IPS DF 4.7 (cell line): ENCODE measurements around the gene YWHAE.
"Not testable (repeated sequence)": the region's sequence is repeated elsewhere in the genome, so short reads cannot be mapped to it uniquely, and the experiment has no call there.

ENCODE experiments used
- DNase-seq: peaks from one replicate; pipeline ENCODE4 v3.0.0-alpha.2; 2013; ENCODE audit warnings: low spot score; ENCODE audit errors: extremely low read depth

Gene YWHAE

GRCh38 chr17:1374431-1375177, 25.4 kb downstream of the YWHAE start:
- no peak for DNase-seq

GRCh38 chr17:1373707-1374237, 26.2 kb downstream of the YWHAE start:
- no peak for DNase-seq

- DNase-seq: no peak
Measured at GRCh38 chr17:1372618-1373017, 27.4 kb downstream of the YWHAE start.

GRCh38 chr17:1371893-1372590, 28.0 kb downstream of the YWHAE start:
- DNase-seq: no peak

GRCh38 chr17:1368588-1368987, 31.4 kb downstream of the YWHAE start:
- no peak for DNase-seq

GRCh38 chr17:1367351-1367745, 32.7 kb downstream of the YWHAE start:
- DNase-seq: no peak

- DNase-seq: no peak
Measured at GRCh38 chr17:1366234-1366633, 33.8 kb downstream of the YWHAE start.

- peak; percentile 22 for DNase-seq
Measured at GRCh38 chr17:1365445-1366039, 34.5 kb downstream of the YWHAE start.

- no peak for DNase-seq
Measured at GRCh38 chr17:1362964-1363363, 37.1 kb downstream of the YWHAE start.

GRCh38 chr17:1362065-1362848, 37.8 kb downstream of the YWHAE start:
- no peak for DNase-seq

GRCh38 chr17:1360975-1361374, 39.0 kb downstream of the YWHAE start:
- no peak for DNase-seq

- DNase-seq: not testable (repeated sequence)
Measured at GRCh38 chr17:1360315-1360714, 39.7 kb downstream of the YWHAE start.

GRCh38 chr17:1354030-1354429, 46.0 kb downstream of the YWHAE start:
- DNase-seq: no peak

GRCh38 chr17:1352530-1352929, 47.5 kb downstream of the YWHAE start:
- DNase-seq: not testable (repeated sequence)

- no peak for DNase-seq
Measured at GRCh38 chr17:1351971-1352370, 48.1 kb downstream of the YWHAE start.

- no peak for DNase-seq
Measured at GRCh38 chr17:1351275-1351674, 48.7 kb downstream of the YWHAE start.

GRCh38 chr17:1347589-1348323, 52.3 kb downstream of the YWHAE start:
- no peak for DNase-seq

GRCh38 chr17:1344521-1344920, 55.5 kb downstream of the YWHAE start:
- no peak for DNase-seq

GRCh38 chr17:1343554-1343953, 56.5 kb downstream of the YWHAE start:
- DNase-seq: no peak

- DNase-seq: no peak
Measured at GRCh38 chr17:1340371-1340770, 59.7 kb downstream of the YWHAE start.

GRCh38 chr17:1331708-1332107, 68.3 kb downstream of the YWHAE start:
- no peak for DNase-seq
